HFFc6 (cell line): ENCODE results near the gene RGS13. TPM values are rescaled to one million over a fixed set of nuclear protein-coding genes. Genes with fewer than 3 reads are reported as not detected.

Experiments used
- DNase-seq: peaks from one replicate; pipeline ENCODE4 v3.0.0-alpha.2; 2018
- H3K27ac Mint-ChIP-seq: 2 replicates; pipeline ENCODE4 v1.8.0; 2020; ENCODE audit warnings: mild to moderate bottlenecking, mixed read lengths
- H3K27me3 Mint-ChIP-seq: 2 replicates; pipeline ENCODE4 v1.8.0; 2021; ENCODE audit warnings: mild to moderate bottlenecking, moderate library complexity, mixed read lengths; ENCODE audit not compliant: insufficient read depth
- H3K36me3 Mint-ChIP-seq: 2 replicates; pipeline ENCODE4 v1.8.0; 2021; ENCODE audit warnings: low read depth, mixed read lengths
- H3K4me1 Mint-ChIP-seq: 2 replicates; pipeline ENCODE4 v1.8.0; 2020; ENCODE audit warnings: low read depth, mixed read lengths
- H3K4me3 Mint-ChIP-seq: 2 replicates; pipeline ENCODE4 v1.8.0; 2020; ENCODE audit warnings: mild to moderate bottlenecking, moderate library complexity, mixed read lengths
- H3K9me3 Mint-ChIP-seq: 2 replicates; pipeline ENCODE4 v1.8.0; 2020; ENCODE audit warnings: mild to moderate bottlenecking, mixed read lengths
- CTCF ChIP-seq: fragments of 200-600 bp; sonication (generic); IDR thresholded peaks from 2 replicates; pipeline ENCODE4 v1.5.0; 2021; ENCODE audit warnings: antibody characterized with exemption, mild to moderate bottlenecking
- total RNA-seq, 6 experiments: library from RNA; stranded (reverse); fragmentation: NEBNext Ultra II Directional; extraction: Animal tissue kit (Norgen Biotek cat#: 25700); gene quantifications; 2 replicates in 1 of 6; 3 replicates in 5 of 6; pipeline ENCODE4 v1.2.3, GENCODE V29; 2021

RGS13 gene
- total RNA-seq, 6 experiments from 2014 or later: not detected

GRCh38 chr1:192627901-192628300 lies 8.0 kb upstream of the RGS13 start:
- no peak overlapping the region for H3K4me3 Mint-ChIP-seq
- H3K27me3 Mint-ChIP-seq: peaks cover 5% of the 10 kb centered on the region
- H3K9me3 Mint-ChIP-seq: no peaks in the 10 kb centered on the region
- no peaks in the 10 kb centered on the region for H3K36me3 Mint-ChIP-seq
- no peak for TF ChIP-seq CTCF
- H3K27ac Mint-ChIP-seq: no peak overlapping the region
- no peak for DNase-seq
- H3K4me1 Mint-ChIP-seq: no peaks in the 10 kb centered on the region

- TF ChIP-seq CTCF: no peak
- Mint-ChIP-seq H3K4me1 (no peaks in the 10 kb centered on the region), H3K9me3 (no peaks in the 10 kb centered on the region), H3K36me3 (no peaks in the 10 kb centered on the region), H3K4me3 (no peak overlapping the region), H3K27ac (no peak overlapping the region), H3K27me3 (peaks cover 5% of the 10 kb centered on the region)
- DNase-seq: no peak
Observed at GRCh38 chr1:192628396-192629057, 7.4 kb upstream of the RGS13 start.

GRCh38 chr1:192629612-192630011 lies 6.3 kb upstream of the RGS13 start:
- Mint-ChIP-seq H3K27me3 (peaks cover 1% of the 10 kb centered on the region; the same call in 1 of the 2 replicates), H3K9me3 (no peaks in the 10 kb centered on the region), H3K4me1 (no peaks in the 10 kb centered on the region), H3K27ac (no peak overlapping the region), H3K4me3 (no peak overlapping the region), H3K36me3 (no peaks in the 10 kb centered on the region)
- no peak for DNase-seq
- no peak for TF ChIP-seq CTCF

- Mint-ChIP-seq H3K27me3 (peaks cover 1% of the 10 kb centered on the region; the same call in 1 of the 2 replicates), H3K36me3 (no peaks in the 10 kb centered on the region), H3K9me3 (no peaks in the 10 kb centered on the region), H3K4me1 (no peaks in the 10 kb centered on the region), H3K4me3 (no peak overlapping the region), H3K27ac (no peak overlapping the region)
- no peak for DNase-seq
- TF ChIP-seq CTCF: no peak
Observed at GRCh38 chr1:192630521-192631287, 5.2 kb upstream of the RGS13 start.

GRCh38 chr1:192631749-192632148 lies 4.2 kb upstream of the RGS13 start:
- no peak for TF ChIP-seq CTCF
- Mint-ChIP-seq H3K27ac (no peak overlapping the region), H3K9me3 (no peaks in the 10 kb centered on the region), H3K4me3 (no peak overlapping the region), H3K36me3 (no peaks in the 10 kb centered on the region), H3K27me3 (no peaks in the 10 kb centered on the region; the same call in 1 of the 2 replicates), H3K4me1 (no peaks in the 10 kb centered on the region)
- DNase-seq: no peak
